ENCODE data around the gene C9orf78. TPM values are rescaled to one million over a fixed set of nuclear protein-coding genes. Genes with fewer than 3 reads are reported as not detected.

C9orf78 gene
- total RNA-seq, 1 donor from 2014 or later = 46.1 TPM

GRCh38 chr9:129826344-129826743 is 8.7 kb downstream of the C9orf78 start:
- no peak for DNase-seq
- Mint-ChIP-seq H3K4me3 (ENCODE audit: unreplicated experiment) (no peak overlapping the region), H3K27me3 (ENCODE audit: unreplicated experiment) (no peaks in the 10 kb centered on the region), H3K27ac (ENCODE audit: unreplicated experiment) (no peak overlapping the region), H3K4me1 (ENCODE audit: low read depth, unreplicated experiment) (peaks cover 6% of the 10 kb centered on the region), H3K36me3 (ENCODE audit: unreplicated experiment) (no peaks in the 10 kb centered on the region), H3K9me3 (ENCODE audit: unreplicated experiment) (peaks cover 2% of the 10 kb centered on the region)
- no peak for TF ChIP-seq CTCF (IDR thresholded peaks at IDR 0.05; ENCODE audit: partially characterized antibody, unreplicated experiment)

GRCh38 chr9:129823935-129824601 is 11.0 kb downstream of the C9orf78 start, which contains the start of gene TOR1A:
TOR1A (minus strand) TSS chr9:129824136; CDS start chr9:129824085, 51 bp downstream.
- H3K9me3 Mint-ChIP-seq (ENCODE audit: unreplicated experiment) = peaks cover 2% of the 10 kb centered on the region
- H3K27me3 Mint-ChIP-seq (ENCODE audit: unreplicated experiment) = no peaks in the 10 kb centered on the region
- no peaks in the 10 kb centered on the region for H3K36me3 Mint-ChIP-seq (ENCODE audit: unreplicated experiment)
- peak within 1 kb of the TSS; percentile 84 for H3K4me3 Mint-ChIP-seq (ENCODE audit: unreplicated experiment)
- peak within 1 kb of the TSS; percentile 76 for H3K27ac Mint-ChIP-seq (ENCODE audit: unreplicated experiment)
- peaks cover 6% of the 10 kb centered on the region for H3K4me1 Mint-ChIP-seq (ENCODE audit: low read depth, unreplicated experiment)
- no peak for TF ChIP-seq CTCF (IDR thresholded peaks at IDR 0.05; ENCODE audit: partially characterized antibody, unreplicated experiment)
- DNase-seq = peak; percentile 94

DNA sequence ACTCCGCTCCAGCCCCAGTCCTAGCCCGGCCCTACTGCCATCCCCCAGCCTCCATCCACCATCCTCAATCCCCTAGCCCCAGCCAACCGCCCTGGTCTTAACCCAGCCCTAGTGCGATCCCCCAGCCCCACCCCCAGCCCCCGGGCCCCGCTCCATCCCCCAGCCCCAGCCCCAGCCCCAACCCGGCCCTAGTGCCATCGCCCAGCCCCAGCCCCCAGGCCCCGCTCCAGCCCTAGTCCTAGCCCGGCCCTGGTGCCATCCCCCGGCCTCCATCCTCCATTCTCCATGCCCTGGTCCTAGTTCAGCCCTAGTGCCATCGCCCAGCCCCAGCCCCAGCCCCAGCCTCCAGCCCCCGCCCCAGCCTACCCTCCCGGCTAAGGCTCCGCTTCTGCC is 11.5 kb downstream of the C9orf78 start:
- TF ChIP-seq CTCF (IDR thresholded peaks at IDR 0.05; ENCODE audit: partially characterized antibody, unreplicated experiment) = no peak
- DNase-seq = no peak
- H3K36me3 Mint-ChIP-seq (ENCODE audit: unreplicated experiment) = no peaks in the 10 kb centered on the region

GRCh38 chr9:129822898-129823541 is 12.1 kb downstream of the C9orf78 start:
- no peak for TF ChIP-seq CTCF (IDR thresholded peaks at IDR 0.05; ENCODE audit: partially characterized antibody, unreplicated experiment)
- peaks cover 6% of the 10 kb centered on the region for H3K4me1 Mint-ChIP-seq (ENCODE audit: low read depth, unreplicated experiment)
- DNase-seq = no peak
- no peaks in the 10 kb centered on the region for H3K36me3 Mint-ChIP-seq (ENCODE audit: unreplicated experiment)
- H3K27ac Mint-ChIP-seq (ENCODE audit: unreplicated experiment) = peak overlapping the region; percentile 76
- H3K9me3 Mint-ChIP-seq (ENCODE audit: unreplicated experiment) = peaks cover 2% of the 10 kb centered on the region
- peak overlapping the region; percentile 84 for H3K4me3 Mint-ChIP-seq (ENCODE audit: unreplicated experiment)
- H3K27me3 Mint-ChIP-seq (ENCODE audit: unreplicated experiment) = no peaks in the 10 kb centered on the region

More for the DNA sequence above, 11.5 kb downstream of the C9orf78 start:
- peak overlapping the region; percentile 84 for H3K4me3 Mint-ChIP-seq (ENCODE audit: unreplicated experiment)
- H3K27ac Mint-ChIP-seq (ENCODE audit: unreplicated experiment) = peak overlapping the region; percentile 73
- H3K4me1 Mint-ChIP-seq (ENCODE audit: low read depth, unreplicated experiment) = peaks cover 6% of the 10 kb centered on the region
- peaks cover 2% of the 10 kb centered on the region for H3K9me3 Mint-ChIP-seq (ENCODE audit: unreplicated experiment)
- no peaks in the 10 kb centered on the region for H3K27me3 Mint-ChIP-seq (ENCODE audit: unreplicated experiment)

Data from glutamatergic neuron (in vitro differentiated cells).